HCT116 (cell line): ENCODE results near the gene CHPT1. TPM values are rescaled to one million over a fixed set of nuclear protein-coding genes. Genes with fewer than 3 reads are reported as not detected.

ENCODE experiments used
- ATAC-seq: fragments of 200-7000 bp; cut with Tn5 transposase; 2 replicates; pipeline ENCODE4 v1.9.1; 2020; ENCODE audit warnings: mild to moderate bottlenecking, moderate library complexity
- BruUV-seq: library from RNA; stranded (reverse); fragments of 400-500 nt; replicated peaks from 2 replicates; lab custom pipeline; 2021; lab: Mats Ljungman, UMichigan
- CTCF ChIA-PET: fragments of 300-600 bp; sonication (Branson Sonifier 250); formaldehyde crosslinking; loops from one replicate; lab custom pipeline; 2021; ENCODE audit warnings: antibody characterized with exemption; lab: Charles Lee
- POLR2A ChIA-PET: fragments of 300-600, 350-600 bp; sonication (Branson Sonifier 250); formaldehyde crosslinking; loops from one replicate; lab custom pipeline; 2021; ENCODE audit warnings: antibody characterized with exemption; lab: Charles Lee
- RAD21 ChIA-PET, 2 experiments: fragments of 300-600 bp; sonication (Branson Sonifier 250); formaldehyde crosslinking; loops; one replicate each; lab custom pipeline; 2023; ENCODE audit warnings: low total read pairs in 2 of 2; ENCODE audit not compliant: uncharacterized antibody in 2 of 2, unreplicated experiment in 2 of 2, low non-redundant PET in 1 of 2; lab: Charles Lee
- DNase-seq: peaks from one replicate; pipeline ENCODE4 v3.0.0-alpha.2; 2010; ENCODE audit warnings: low read depth, low spot score
- H2AFZ ChIP-seq: fragments of 200-600 bp; shearing (Covaris generic), sonication (generic); 2 replicates; pipeline ENCODE4 v1.6.1; 2017; ENCODE audit warnings: low read depth, mixed run types, mixed read lengths, antibody characterized with exemption, low read length; ENCODE audit not compliant: poor library complexity, severe bottlenecking
- H3K27ac ChIP-seq: 2 replicates; pipeline ENCODE4 v1.5.1; 2012; ENCODE audit warnings: low read depth, low read length
- H3K27me3 ChIP-seq: fragments of 200-600 bp; sonication (generic); 2 replicates; pipeline ENCODE4 v1.6.1; 2016; ENCODE audit warnings: mixed run types, low read length, mixed read lengths; ENCODE audit not compliant: insufficient read depth
- H3K36me3 ChIP-seq, 2 experiments: fragments of 200-500 bp in 1 of 2; fragments of 200-600 bp in 1 of 2; sonication (Bioruptor generic) in 1 of 2; sonication (generic) in 1 of 2; 2 replicates each; pipeline versions ENCODE4 v1.5.1 to v1.6.1; 2014 to 2016; ENCODE audit warnings: low read length in 2 of 2, inconsistent platforms in 1 of 2, mixed read lengths in 1 of 2, mixed run types in 1 of 2; ENCODE audit not compliant: insufficient read depth in 2 of 2, control insufficient read depth in 1 of 2
- H3K4me1 ChIP-seq, 2 experiments: fragments of 200-600 bp in 1 of 2; sonication (generic) in 1 of 2; 2 replicates each; pipeline versions ENCODE4 v1.5.1 to v1.6.1; 2012 to 2017; ENCODE audit warnings: low read length in 2 of 2, inconsistent platforms in 1 of 2, mild to moderate bottlenecking in 1 of 2, mixed read lengths in 1 of 2, mixed run types in 1 of 2, moderate library complexity in 1 of 2; ENCODE audit not compliant: insufficient read depth in 2 of 2, control insufficient read depth in 1 of 2
- H3K4me2 ChIP-seq: fragments of 200-600 bp; sonication (generic); 2 replicates; pipeline ENCODE4 v1.6.1; 2017; ENCODE audit warnings: mixed run types, low read length, mixed read lengths
- H3K4me3 ChIP-seq, 2 experiments: fragments of 200-600 bp in 1 of 2; sonication (generic) in 1 of 2; replicated peaks in 1 of 2; 2 replicates each; pipeline ENCODE4 v1.5.1; 2011 to 2016; ENCODE audit warnings: low read length in 2 of 2, control low read depth in 1 of 2, low read depth in 1 of 2, mild to moderate bottlenecking in 1 of 2, mixed read lengths in 1 of 2, mixed run types in 1 of 2
- H3K79me2 ChIP-seq: fragments of 200-600 bp; sonication (generic); 2 replicates; pipeline ENCODE4 v1.6.1; 2017; ENCODE audit warnings: mild to moderate bottlenecking, mixed run types, low read length, moderate library complexity, mixed read lengths; ENCODE audit not compliant: insufficient read depth
- H3K9ac ChIP-seq: fragments of 200-600 bp; sonication (generic); 2 replicates; pipeline ENCODE4 v1.6.1; 2016; ENCODE audit warnings: low read length, mixed read lengths
- H3K9me2 ChIP-seq: fragments of 200-600 bp; sonication (generic), shearing (Covaris generic); 2 replicates; pipeline ENCODE4 v1.6.1; 2017; ENCODE audit warnings: mixed run types, mild to moderate bottlenecking, moderate library complexity; ENCODE audit not compliant: insufficient read depth
- H3K9me3 ChIP-seq, 2 experiments: fragments of 200-500 bp in 1 of 2; fragments of 200-600 bp in 1 of 2; sonication (Bioruptor generic) in 1 of 2; sonication (generic) in 1 of 2; 2 replicates each; pipeline ENCODE4 v1.6.1; 2014 to 2017; ENCODE audit warnings: low read length in 2 of 2, mixed read lengths in 2 of 2, inconsistent platforms in 1 of 2, low read depth in 1 of 2, mild to moderate bottlenecking in 1 of 2, mixed run types in 1 of 2, moderate library complexity in 1 of 2; ENCODE audit not compliant: control insufficient read depth in 1 of 2, insufficient read depth in 1 of 2
- H4K20me1 ChIP-seq: fragments of 200-600 bp; sonication (generic), shearing (Covaris generic); 2 replicates; pipeline ENCODE4 v1.6.1; 2017; ENCODE audit warnings: mixed run types, mild to moderate bottlenecking, moderate library complexity; ENCODE audit not compliant: insufficient read depth
- CBX3 ChIP-seq: IDR thresholded peaks from 2 replicates; pipeline ENCODE4 v1.6.1; 2012; ENCODE audit warnings: low read depth
- CEBPB ChIP-seq: IDR thresholded peaks from 2 replicates; pipeline ENCODE4 v1.6.1; 2012; ENCODE audit warnings: low read depth
- EZH2 ChIP-seq: fragments of 200-600 bp; sonication (generic); IDR thresholded peaks from 2 replicates; pipeline ENCODE4 v1.6.1; 2017; ENCODE audit warnings: antibody characterized with exemption, mixed run types
- EZH2phosphoT487 ChIP-seq: fragments of 200-600 bp; IDR thresholded peaks from 2 replicates; pipeline ENCODE4 v1.6.1; 2018; ENCODE audit warnings: antibody characterized with exemption, borderline replicate concordance
- FOSL1 ChIP-seq: IDR thresholded peaks from 2 replicates; pipeline ENCODE4 v1.6.1; 2012; ENCODE audit warnings: low read depth
- POLR2A ChIP-seq: IDR thresholded peaks from 2 replicates; pipeline ENCODE4 v1.7.0; 2011; ENCODE audit warnings: borderline replicate concordance; ENCODE audit not compliant: insufficient read depth, insufficient read length; ENCODE audit errors: extremely low read depth
- RAD21 ChIP-seq: IDR thresholded peaks from 2 replicates; pipeline ENCODE4 v1.6.1; 2012; ENCODE audit warnings: low read depth, mild to moderate bottlenecking
- SIN3A ChIP-seq: IDR thresholded peaks from 2 replicates; pipeline ENCODE4 v1.6.1; 2012; ENCODE audit warnings: low read depth
- SP1 ChIP-seq: IDR thresholded peaks from 2 replicates; pipeline ENCODE4 v1.6.1; 2012; ENCODE audit warnings: low read depth
- SRF ChIP-seq: IDR thresholded peaks from 2 replicates; pipeline ENCODE4 v1.6.1; 2012; ENCODE audit warnings: low read depth
- TCF7L2 ChIP-seq: IDR thresholded peaks from 2 replicates; pipeline ENCODE4 v1.7.0; 2011; ENCODE audit warnings: borderline replicate concordance, inconsistent platforms; ENCODE audit not compliant: insufficient read depth, insufficient read length; ENCODE audit errors: extremely low read depth
- YY1 ChIP-seq: IDR thresholded peaks from 2 replicates; pipeline ENCODE4 v1.6.1; 2011; ENCODE audit warnings: low read length, low read depth, moderate library complexity, mild to moderate bottlenecking; ENCODE audit not compliant: insufficient replicate concordance; ENCODE audit errors: extremely low read depth
- ZFX ChIP-seq: fragments of 450-650 bp; IDR thresholded peaks from 2 replicates; pipeline ENCODE4 v1.6.1; 2017
- intact Hi-C: fragments of 100-400 bp; cut with micrococcal nuclease; formaldehyde crosslinking; loops from 2 replicates; pipeline ENCODE4 v1.10.0; 2022
- total RNA-seq: library from RNA; stranded (reverse); gene quantifications from one replicate; pipeline ENCODE4 v1.2.1, GENCODE V29; 2021; ENCODE audit not compliant: unreplicated experiment
- TF ChIP-seq, protein P1 (sequence below): IDR thresholded peaks from 2 replicates; pipeline ENCODE4 v1.6.1; 2011; ENCODE audit warnings: mild to moderate bottlenecking, low read length, moderate library complexity; ENCODE audit not compliant: insufficient replicate concordance; ENCODE audit errors: extremely low read depth
- TF ChIP-seq, protein P2 (sequence below): IDR thresholded peaks from 2 replicates; pipeline ENCODE4 v1.6.1; 2012
- TF ChIP-seq, protein P3 (sequence below): IDR thresholded peaks from 2 replicates; pipeline ENCODE4 v1.6.1; 2012

The CHPT1 gene
- total RNA-seq, 1 experiment from 2014 or later, result 20.1 TPM

DNA sequence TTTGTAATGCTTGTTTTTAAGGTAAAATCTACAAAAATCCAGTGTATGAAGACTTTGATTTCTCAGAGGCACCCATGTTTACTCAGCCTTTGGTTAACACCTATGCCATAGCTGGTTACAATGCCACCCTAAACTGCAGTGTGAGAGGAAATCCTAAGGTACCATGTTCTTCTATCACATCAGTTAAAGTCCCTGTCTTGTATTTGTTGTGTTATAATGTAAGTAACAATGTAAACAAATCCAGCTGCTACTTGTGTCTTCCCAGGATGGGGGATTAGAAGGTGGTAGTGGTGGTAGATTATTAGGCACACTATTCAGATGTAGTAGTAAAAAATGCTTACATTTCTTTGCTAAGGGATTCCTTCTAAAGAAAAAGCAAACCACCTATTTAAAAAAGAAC is 19.4 kb upstream of the CHPT1 start (continued):
- TF ChIP-seq SIN3A (no peak), TCF7L2 (no peak)
- TF ChIP-seq, protein P1, sequence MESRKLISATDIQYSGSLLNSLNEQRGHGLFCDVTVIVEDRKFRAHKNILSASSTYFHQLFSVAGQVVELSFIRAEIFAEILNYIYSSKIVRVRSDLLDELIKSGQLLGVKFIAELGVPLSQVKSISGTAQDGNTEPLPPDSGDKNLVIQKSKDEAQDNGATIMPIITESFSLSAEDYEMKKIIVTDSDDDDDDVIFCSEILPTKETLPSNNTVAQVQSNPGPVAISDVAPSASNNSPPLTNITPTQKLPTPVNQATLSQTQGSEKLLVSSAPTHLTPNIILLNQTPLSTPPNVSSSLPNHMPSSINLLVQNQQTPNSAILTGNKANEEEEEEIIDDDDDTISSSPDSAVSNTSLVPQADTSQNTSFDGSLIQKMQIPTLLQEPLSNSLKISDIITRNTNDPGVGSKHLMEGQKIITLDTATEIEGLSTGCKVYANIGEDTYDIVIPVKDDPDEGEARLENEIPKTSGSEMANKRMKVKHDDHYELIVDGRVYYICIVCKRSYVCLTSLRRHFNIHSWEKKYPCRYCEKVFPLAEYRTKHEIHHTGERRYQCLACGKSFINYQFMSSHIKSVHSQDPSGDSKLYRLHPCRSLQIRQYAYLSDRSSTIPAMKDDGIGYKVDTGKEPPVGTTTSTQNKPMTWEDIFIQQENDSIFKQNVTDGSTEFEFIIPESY, result no peak
- TF ChIP-seq, protein P2, sequence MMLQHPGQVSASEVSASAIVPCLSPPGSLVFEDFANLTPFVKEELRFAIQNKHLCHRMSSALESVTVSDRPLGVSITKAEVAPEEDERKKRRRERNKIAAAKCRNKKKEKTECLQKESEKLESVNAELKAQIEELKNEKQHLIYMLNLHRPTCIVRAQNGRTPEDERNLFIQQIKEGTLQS, result no peak

DNA sequence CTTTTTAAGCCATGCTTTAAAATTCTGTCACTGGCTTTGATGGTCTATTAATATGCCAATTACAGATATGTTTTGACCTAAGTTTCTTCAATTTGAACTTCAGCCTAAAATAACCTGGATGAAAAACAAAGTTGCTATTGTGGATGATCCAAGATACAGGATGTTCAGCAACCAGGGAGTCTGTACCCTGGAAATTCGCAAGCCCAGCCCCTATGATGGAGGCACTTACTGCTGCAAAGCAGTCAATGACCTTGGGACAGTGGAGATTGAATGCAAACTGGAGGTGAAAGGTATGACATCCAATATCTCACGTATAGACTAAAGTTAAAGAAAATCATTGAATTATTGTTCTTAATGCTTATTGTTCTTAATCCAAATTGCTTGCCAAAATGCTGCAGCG is 17.2 kb upstream of the CHPT1 start:
- Histone ChIP-seq H3K4me2 (no peak overlapping the region), H3K9me2 (no peaks in the 10 kb centered on the region), H3K9me3 (no peaks in the 10 kb centered on the region), H4K20me1 (no peaks in the 10 kb centered on the region), H3K27ac (no peak overlapping the region), H3K36me3 (no peaks in the 10 kb centered on the region), H3K79me2 (no peaks in the 10 kb centered on the region), H2AFZ (no peak overlapping the region), H3K9ac (no peak overlapping the region), H3K4me3 (no peak overlapping the region), H3K4me1 (no peaks in the 10 kb centered on the region), H3K27me3 (no peaks in the 10 kb centered on the region)
- CTCF ChIA-PET, result interaction anchor here (0.6 kb wide), 1 partner anchor 136 kb away, joined by 3 read pairs; no protein-coding TSS in a partner anchor
- intact Hi-C loops, result no loop called here
- TF ChIP-seq YY1 (no peak), EZH2phosphoT487 (no peak), CEBPB (no peak), POLR2A (no peak), SP1 (no peak), CBX3 (no peak), RAD21 (no peak), ZFX (no peak), EZH2 (no peak), TCF7L2 (no peak), FOSL1 (no peak), SRF (no peak)
- TF ChIP-seq, protein P2, result no peak
- TF ChIP-seq, protein P3, sequence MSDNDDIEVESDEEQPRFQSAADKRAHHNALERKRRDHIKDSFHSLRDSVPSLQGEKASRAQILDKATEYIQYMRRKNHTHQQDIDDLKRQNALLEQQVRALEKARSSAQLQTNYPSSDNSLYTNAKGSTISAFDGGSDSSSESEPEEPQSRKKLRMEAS, result no peak
- RAD21 ChIA-PET, result no interaction called here
- POLR2A ChIA-PET, result no interaction called here
- DNase-seq (no peak), ATAC-seq (no peak)
- BruUV-seq, result no TSS peak
